Measurements from ENCODE around the gene ILF2. TPM values are rescaled to one million over a fixed set of nuclear protein-coding genes. Genes with fewer than 3 reads are reported as not detected.
"Not testable (repeated sequence)": the region's sequence is repeated elsewhere in the genome, so short reads cannot be mapped to it uniquely, and the experiment has no call there.

Gene ILF2
- total RNA-seq, 1 donor, result 154 TPM

- H3K4me3 ChIP-seq (ENCODE audit: low read depth, low read length), result no peak overlapping the region
- TF ChIP-seq CTCF (IDR thresholded peaks at IDR 0.05; ENCODE audit: insufficient read depth, low read length), result no peak
- no peak for DNase-seq (ENCODE audit: low read depth)
These were observed 28.6 kb downstream of the ILF2 start for GRCh38 chr1:153642161-153642560.

GRCh38 chr1:153640861-153641260 lies 29.9 kb downstream of the ILF2 start:
- DNase-seq (ENCODE audit: low read depth), result no peak
- TF ChIP-seq CTCF (IDR thresholded peaks at IDR 0.05; ENCODE audit: insufficient read depth, low read length), result no peak
- H3K4me3 ChIP-seq (ENCODE audit: low read depth, low read length), result no peak overlapping the region

GRCh38 chr1:153640213-153640612 lies 30.6 kb downstream of the ILF2 start:
- DNase-seq (ENCODE audit: low read depth); H3K4me3 ChIP-seq (ENCODE audit: low read depth, low read length): not testable (repeated sequence)

- no peak for TF ChIP-seq CTCF (IDR thresholded peaks at IDR 0.05; ENCODE audit: insufficient read depth, low read length)
- no peak for DNase-seq (ENCODE audit: low read depth)
- H3K4me3 ChIP-seq (ENCODE audit: low read depth, low read length), result no peak overlapping the region
These were observed 31.5 kb downstream of the ILF2 start for GRCh38 chr1:153639280-153639679.

- DNase-seq (ENCODE audit: low read depth), result no peak
- no peak for TF ChIP-seq CTCF (IDR thresholded peaks at IDR 0.05; ENCODE audit: insufficient read depth, low read length)
- no peak overlapping the region for H3K4me3 ChIP-seq (ENCODE audit: low read depth, low read length)
These were observed 32.5 kb downstream of the ILF2 start for GRCh38 chr1:153638261-153638660.

GRCh38 chr1:153636312-153636711 lies 34.5 kb downstream of the ILF2 start:
- H3K4me3 ChIP-seq (ENCODE audit: low read depth, low read length), result no peak overlapping the region
- no peak for TF ChIP-seq CTCF (IDR thresholded peaks at IDR 0.05; ENCODE audit: insufficient read depth, low read length)
- no peak for DNase-seq (ENCODE audit: low read depth)

GRCh38 chr1:153635872-153636271 lies 34.9 kb downstream of the ILF2 start:
- H3K4me3 ChIP-seq (ENCODE audit: low read depth, low read length), result no peak overlapping the region
- TF ChIP-seq CTCF (IDR thresholded peaks at IDR 0.05; ENCODE audit: insufficient read depth, low read length), result no peak
- DNase-seq (ENCODE audit: low read depth), result no peak

Data from fibroblast of the aortic adventitia (primary cell).